Measurements from ENCODE around the gene SLC24A5. TPM values are rescaled to one million over a fixed set of nuclear protein-coding genes. Genes with fewer than 3 reads are reported as not detected.

Gene SLC24A5
- total RNA-seq, 1 experiment from 2014 or later, result not detected

DNA sequence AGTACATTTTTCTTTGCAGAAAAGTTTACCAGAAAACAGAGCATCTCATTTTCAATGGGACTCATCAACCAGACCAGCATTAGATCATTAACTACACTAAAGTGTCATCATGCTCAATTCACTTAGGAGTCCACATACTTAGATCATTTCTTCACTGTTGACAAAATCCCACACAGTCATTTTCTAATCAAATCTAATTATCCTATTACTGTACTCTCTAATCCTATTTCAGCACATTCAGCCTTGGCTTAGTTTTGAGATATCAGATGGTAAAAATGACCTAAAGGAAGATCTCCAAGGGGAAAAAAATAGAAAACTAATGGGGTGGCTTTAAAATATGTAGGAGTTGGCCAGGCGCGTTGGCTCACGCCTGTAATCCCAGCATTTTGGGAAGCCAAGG lies 65.5 kb downstream of the SLC24A5 start:
- no peaks in the 10 kb centered on the region for H3K36me3 Mint-ChIP-seq (ENCODE audit: insufficient read depth, unreplicated experiment)

DNA sequence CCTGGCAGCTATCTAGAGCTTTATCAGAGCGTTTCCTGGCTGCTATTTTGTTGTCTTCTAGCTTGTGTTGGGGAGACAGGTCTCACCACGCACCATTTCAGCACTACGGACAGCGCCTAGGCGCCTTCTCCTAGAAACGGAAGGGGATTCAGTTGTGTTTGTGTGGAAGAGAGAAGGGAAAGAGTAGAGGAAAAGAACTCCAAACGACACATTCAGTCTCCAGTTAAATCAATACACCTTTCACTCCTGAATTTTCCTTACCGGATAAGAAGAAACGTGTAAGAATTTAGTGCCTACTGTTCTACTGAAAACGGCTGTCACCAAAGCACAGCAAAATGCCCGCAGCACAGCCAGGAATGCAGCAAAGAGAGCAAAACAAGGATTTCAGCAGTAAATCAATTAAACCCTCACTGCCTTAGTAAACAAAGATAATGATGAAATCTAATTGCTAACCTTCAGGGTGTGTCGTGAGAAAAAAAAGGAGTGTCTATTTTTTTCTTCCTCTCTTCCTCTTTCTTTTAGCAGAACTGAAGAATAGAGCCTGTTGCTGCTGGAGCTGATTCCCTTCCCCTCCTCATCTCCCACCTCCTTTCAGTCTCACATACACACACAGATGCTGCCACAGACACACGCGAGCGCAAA lies 70.3 kb downstream of the SLC24A5 start:
- POLR2A ChIA-PET, result no interaction called here
- TF ChIP-seq, protein P1, sequence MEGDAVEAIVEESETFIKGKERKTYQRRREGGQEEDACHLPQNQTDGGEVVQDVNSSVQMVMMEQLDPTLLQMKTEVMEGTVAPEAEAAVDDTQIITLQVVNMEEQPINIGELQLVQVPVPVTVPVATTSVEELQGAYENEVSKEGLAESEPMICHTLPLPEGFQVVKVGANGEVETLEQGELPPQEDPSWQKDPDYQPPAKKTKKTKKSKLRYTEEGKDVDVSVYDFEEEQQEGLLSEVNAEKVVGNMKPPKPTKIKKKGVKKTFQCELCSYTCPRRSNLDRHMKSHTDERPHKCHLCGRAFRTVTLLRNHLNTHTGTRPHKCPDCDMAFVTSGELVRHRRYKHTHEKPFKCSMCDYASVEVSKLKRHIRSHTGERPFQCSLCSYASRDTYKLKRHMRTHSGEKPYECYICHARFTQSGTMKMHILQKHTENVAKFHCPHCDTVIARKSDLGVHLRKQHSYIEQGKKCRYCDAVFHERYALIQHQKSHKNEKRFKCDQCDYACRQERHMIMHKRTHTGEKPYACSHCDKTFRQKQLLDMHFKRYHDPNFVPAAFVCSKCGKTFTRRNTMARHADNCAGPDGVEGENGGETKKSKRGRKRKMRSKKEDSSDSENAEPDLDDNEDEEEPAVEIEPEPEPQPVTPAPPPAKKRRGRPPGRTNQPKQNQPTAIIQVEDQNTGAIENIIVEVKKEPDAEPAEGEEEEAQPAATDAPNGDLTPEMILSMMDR (IDR thresholded peaks at IDR 0.05; ENCODE audit: insufficient read depth in 1 of 2, low read depth in 1 of 2, low read length in 1 of 2, severe bottlenecking in 1 of 2, unreplicated experiment in 1 of 2), result no peak
- intact Hi-C loops (cut with micrococcal nuclease; ENCODE audit: unreplicated experiment), result no loop called here

More for the DNA sequence above, 65.5 kb downstream of the SLC24A5 start:
- no peak for DNase-seq
- Histone ChIP-seq H3K9me3 (no peaks in the 10 kb centered on the region), H3K4me3 (ENCODE audit: low read depth, low read length) (no peak overlapping the region), H3K4me1 (no peaks in the 10 kb centered on the region), H3K36me3 (ENCODE audit: control insufficient read depth, insufficient read depth, low read length) (no peaks in the 10 kb centered on the region), H3K27me3 (replicated peaks; ENCODE audit: control insufficient read depth, insufficient read depth, low read length) (no peaks in the 10 kb centered on the region)
- H3K27me3 Mint-ChIP-seq (ENCODE audit: insufficient read depth, unreplicated experiment), result peaks cover 8% of the 10 kb centered on the region
- ChIA-PET CTCF (no interaction called here), POLR2A (no interaction called here)
- H3K27ac Mint-ChIP-seq (ENCODE audit: unreplicated experiment), result no peak overlapping the region
- TF ChIP-seq, protein P1 (IDR thresholded peaks at IDR 0.05; ENCODE audit: insufficient read depth in 1 of 2, low read depth in 1 of 2, low read length in 1 of 2, severe bottlenecking in 1 of 2, unreplicated experiment in 1 of 2), result no peak
- no TSS peak for BruUV-seq (replicated peaks)
- no peaks in the 10 kb centered on the region for H3K4me1 Mint-ChIP-seq (ENCODE audit: low read depth, unreplicated experiment)
- H3K9me3 Mint-ChIP-seq (ENCODE audit: unreplicated experiment), result no peaks in the 10 kb centered on the region
- intact Hi-C loops (cut with micrococcal nuclease; ENCODE audit: unreplicated experiment), result no loop called here
- no peak overlapping the region for H3K4me3 Mint-ChIP-seq (ENCODE audit: unreplicated experiment)

GRCh38 chr15:48191574-48192225 lies 70.9 kb downstream of the SLC24A5 start, which contains the start of gene CTXN2:
Gene CTXN2, plus strand, starts transcription at chr15:48191665. Its CDS starts 9,636 bp downstream, at chr15:48201301.
- no peaks in the 10 kb centered on the region for H3K9me3 Mint-ChIP-seq (ENCODE audit: unreplicated experiment)
- no peak within 1 kb of the TSS for H3K4me3 Mint-ChIP-seq (ENCODE audit: unreplicated experiment)
- TF ChIP-seq, protein P1 (IDR thresholded peaks at IDR 0.05; ENCODE audit: insufficient read depth in 1 of 2, low read depth in 1 of 2, low read length in 1 of 2, severe bottlenecking in 1 of 2, unreplicated experiment in 1 of 2), result no peak
- DNase-seq, result no peak
- H3K27me3 Mint-ChIP-seq (ENCODE audit: insufficient read depth, unreplicated experiment), result peaks cover 3% of the 10 kb centered on the region
- ChIA-PET CTCF (no interaction called here), POLR2A (no interaction called here)
- Histone ChIP-seq H3K4me3 (ENCODE audit: low read depth, low read length) (no peak within 1 kb of the TSS), H3K27me3 (replicated peaks; ENCODE audit: control insufficient read depth, insufficient read depth, low read length) (no peaks in the 10 kb centered on the region), H3K36me3 (ENCODE audit: control insufficient read depth, insufficient read depth, low read length) (no peaks in the 10 kb centered on the region), H3K4me1 (no peaks in the 10 kb centered on the region), H3K9me3 (no peaks in the 10 kb centered on the region)
- intact Hi-C loops (cut with micrococcal nuclease; ENCODE audit: unreplicated experiment), result no loop called here
- no peak within 1 kb of the TSS for H3K27ac Mint-ChIP-seq (ENCODE audit: unreplicated experiment)
- no peaks in the 10 kb centered on the region for H3K4me1 Mint-ChIP-seq (ENCODE audit: low read depth, unreplicated experiment)
- no peaks in the 10 kb centered on the region for H3K36me3 Mint-ChIP-seq (ENCODE audit: insufficient read depth, unreplicated experiment)
- BruUV-seq (replicated peaks), result no TSS peak

More for the DNA sequence above, 70.3 kb downstream of the SLC24A5 start:
- Mint-ChIP-seq H3K27me3 (ENCODE audit: insufficient read depth, unreplicated experiment) (peaks cover 3% of the 10 kb centered on the region), H3K36me3 (ENCODE audit: insufficient read depth, unreplicated experiment) (no peaks in the 10 kb centered on the region), H3K9me3 (ENCODE audit: unreplicated experiment) (no peaks in the 10 kb centered on the region), H3K4me1 (ENCODE audit: low read depth, unreplicated experiment) (no peaks in the 10 kb centered on the region), H3K4me3 (ENCODE audit: unreplicated experiment) (no peak overlapping the region), H3K27ac (ENCODE audit: unreplicated experiment) (no peak overlapping the region)
- DNase-seq, result peak; percentile 64 to 79
- BruUV-seq (replicated peaks), result no TSS peak
- CTCF ChIA-PET, result no interaction called here
- no peaks in the 10 kb centered on the region for H3K36me3 ChIP-seq (ENCODE audit: control insufficient read depth, insufficient read depth, low read length)
- no peak overlapping the region for H3K4me3 ChIP-seq (ENCODE audit: low read depth, low read length)
- no peaks in the 10 kb centered on the region for H3K27me3 ChIP-seq (replicated peaks; ENCODE audit: control insufficient read depth, insufficient read depth, low read length)
- no peaks in the 10 kb centered on the region for H3K9me3 ChIP-seq
- H3K4me1 ChIP-seq, result no peaks in the 10 kb centered on the region

Other genes starting within 250 kb of the SLC24A5 start
- 33.4 and 37.3 TPM in 2 replicates for gene MYEF2, start 57.3 kb downstream of the SLC24A5 start, total RNA-seq (2022)
- not detected in 2 replicates for gene CTXN2, start 70.7 kb downstream of the SLC24A5 start, total RNA-seq (2022)
- not detected in 2 replicates for gene SLC12A1, start 85.3 kb downstream of the SLC24A5 start, total RNA-seq (2022)
- gene DUT, start 210.4 kb downstream of the SLC24A5 start, total RNA-seq (2022), result 82.4 and 84.1 TPM in 2 replicates